Astrocyte of the spinal cord (primary cell): ENCODE measurements around the gene PTPN13.

ENCODE experiments used
- DNase-seq: peaks from one replicate; pipeline ENCODE4 v3.0.0; 2011; ENCODE audit warnings: low read depth, low spot score
- H3K4me3 ChIP-seq: 2 replicates; pipeline ENCODE4 v1.5.1; 2011; ENCODE audit warnings: low read depth, mild to moderate bottlenecking, low read length, moderate library complexity
- CTCF ChIP-seq: IDR thresholded peaks from 2 replicates; pipeline ENCODE4 v1.5.1; 2012; ENCODE audit warnings: low read depth, mild to moderate bottlenecking, low read length, inconsistent platforms
- in situ Hi-C: cut with HindIII; loops from 2 replicates; pipeline ENCODE4 v1.10.0; 2017; ENCODE audit warnings: low sequenced_read_pairs

Gene PTPN13

GRCh38 chr4:86819561-86819960 is 225.4 kb downstream of the PTPN13 start:
- no peak for DNase-seq
- in situ Hi-C loops, result no loop called here
- H3K4me3 ChIP-seq, result no peak overlapping the region
- no peak for TF ChIP-seq CTCF

GRCh38 chr4:86821151-86821550 is 227.0 kb downstream of the PTPN13 start:
- DNase-seq, result no peak
- in situ Hi-C loops, result no loop called here
- no peak overlapping the region for H3K4me3 ChIP-seq
- no peak for TF ChIP-seq CTCF

- no peak overlapping the region for H3K4me3 ChIP-seq
- in situ Hi-C loops, result no loop called here
- no peak for TF ChIP-seq CTCF
- no peak for DNase-seq
Observed at GRCh38 chr4:86822136-86822535, 228.0 kb downstream of the PTPN13 start.

- no peak overlapping the region for H3K4me3 ChIP-seq
- in situ Hi-C loops, result no loop called here
- TF ChIP-seq CTCF, result no peak
- DNase-seq, result no peak
Observed at GRCh38 chr4:86825511-86825910, 231.4 kb downstream of the PTPN13 start.

- H3K4me3 ChIP-seq, result no peak overlapping the region
- TF ChIP-seq CTCF, result no peak
- peak; percentile 88 for DNase-seq
- in situ Hi-C loops, result no loop called here
Observed at GRCh38 chr4:86831262-86832130, 237.4 kb downstream of the PTPN13 start.

- DNase-seq, result no peak
- in situ Hi-C loops, result no loop called here
- H3K4me3 ChIP-seq, result no peak overlapping the region
- TF ChIP-seq CTCF, result no peak
Observed at GRCh38 chr4:86833615-86834014, 239.5 kb downstream of the PTPN13 start.
